ENCODE measurements around the gene TOMM34.

TOMM34 gene

DNA sequence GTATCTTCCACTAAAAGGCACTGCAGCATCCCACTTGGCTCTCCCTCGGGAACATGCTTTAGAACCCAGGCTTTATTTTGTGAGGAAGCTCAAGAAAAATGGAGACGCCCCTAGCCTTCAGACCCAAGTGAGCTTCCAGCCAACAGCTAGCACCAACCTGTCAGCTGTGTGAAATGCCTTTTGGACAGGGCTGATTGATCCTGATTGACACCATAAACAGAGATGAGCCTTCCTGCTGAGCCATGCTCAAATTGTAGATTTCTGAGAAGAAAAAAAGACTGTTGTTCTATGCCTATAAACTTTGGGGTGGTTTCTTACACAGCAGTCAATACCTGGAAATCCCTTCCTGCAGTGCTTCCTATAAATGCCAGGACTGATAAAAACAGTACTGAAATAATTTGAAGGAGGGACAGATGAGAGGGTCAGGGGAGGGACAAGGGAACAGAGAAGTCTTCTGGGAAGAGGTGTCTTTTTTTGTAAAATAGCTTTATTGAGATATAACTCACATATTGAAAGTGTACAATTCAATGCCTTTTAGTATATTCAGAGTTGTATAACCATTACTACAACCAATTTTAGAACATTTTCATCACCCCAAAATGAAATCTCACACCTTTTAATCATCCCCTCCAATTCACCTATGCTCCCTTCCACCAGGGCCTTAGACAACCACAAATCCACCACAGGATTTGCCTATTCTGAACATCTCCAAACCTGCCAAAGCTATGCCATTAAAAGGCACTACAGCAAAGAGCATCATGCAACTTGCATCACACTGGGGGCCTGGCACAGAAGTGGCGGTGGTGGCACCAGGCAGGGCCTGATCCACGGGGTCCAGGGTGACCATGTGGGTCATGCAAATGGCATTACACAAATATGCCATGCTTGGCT, 3.4 kb upstream of the TOMM34 start:
- no peak overlapping the region for H3K4me3 ChIP-seq (ENCODE audit: low read depth, low read length)
- TF ChIP-seq, protein P1, sequence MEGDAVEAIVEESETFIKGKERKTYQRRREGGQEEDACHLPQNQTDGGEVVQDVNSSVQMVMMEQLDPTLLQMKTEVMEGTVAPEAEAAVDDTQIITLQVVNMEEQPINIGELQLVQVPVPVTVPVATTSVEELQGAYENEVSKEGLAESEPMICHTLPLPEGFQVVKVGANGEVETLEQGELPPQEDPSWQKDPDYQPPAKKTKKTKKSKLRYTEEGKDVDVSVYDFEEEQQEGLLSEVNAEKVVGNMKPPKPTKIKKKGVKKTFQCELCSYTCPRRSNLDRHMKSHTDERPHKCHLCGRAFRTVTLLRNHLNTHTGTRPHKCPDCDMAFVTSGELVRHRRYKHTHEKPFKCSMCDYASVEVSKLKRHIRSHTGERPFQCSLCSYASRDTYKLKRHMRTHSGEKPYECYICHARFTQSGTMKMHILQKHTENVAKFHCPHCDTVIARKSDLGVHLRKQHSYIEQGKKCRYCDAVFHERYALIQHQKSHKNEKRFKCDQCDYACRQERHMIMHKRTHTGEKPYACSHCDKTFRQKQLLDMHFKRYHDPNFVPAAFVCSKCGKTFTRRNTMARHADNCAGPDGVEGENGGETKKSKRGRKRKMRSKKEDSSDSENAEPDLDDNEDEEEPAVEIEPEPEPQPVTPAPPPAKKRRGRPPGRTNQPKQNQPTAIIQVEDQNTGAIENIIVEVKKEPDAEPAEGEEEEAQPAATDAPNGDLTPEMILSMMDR (IDR thresholded peaks at IDR 0.05; ENCODE audit: control insufficient read depth, extremely low read depth, insufficient read depth) = no peak
- no peak for DNase-seq (ENCODE audit: low read depth)

DNA sequence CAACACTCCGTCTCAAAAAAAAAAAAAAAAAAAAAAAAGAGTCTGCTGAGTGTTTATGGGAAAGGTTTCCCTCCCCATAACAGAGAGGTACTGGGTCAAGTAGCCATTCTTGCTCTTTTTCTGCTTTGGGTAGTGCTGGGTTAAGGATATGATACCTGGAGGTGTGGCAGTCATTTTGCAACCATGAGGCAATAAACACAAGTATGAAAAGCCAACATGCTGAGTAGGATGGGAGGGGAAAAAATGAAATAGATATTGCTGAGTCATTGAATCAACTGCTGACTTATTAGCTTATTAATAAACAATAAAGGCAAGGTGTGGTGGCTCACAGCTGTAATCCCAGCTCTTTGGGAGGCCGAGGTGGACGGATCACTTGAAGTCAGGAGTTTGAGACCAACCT, 2.3 kb upstream of the TOMM34 start:
- no peak for DNase-seq (ENCODE audit: low read depth)
- no peak overlapping the region for H3K4me3 ChIP-seq (ENCODE audit: low read depth, low read length)
- TF ChIP-seq, protein P1 (IDR thresholded peaks at IDR 0.05; ENCODE audit: control insufficient read depth, extremely low read depth, insufficient read depth) = no peak

DNA sequence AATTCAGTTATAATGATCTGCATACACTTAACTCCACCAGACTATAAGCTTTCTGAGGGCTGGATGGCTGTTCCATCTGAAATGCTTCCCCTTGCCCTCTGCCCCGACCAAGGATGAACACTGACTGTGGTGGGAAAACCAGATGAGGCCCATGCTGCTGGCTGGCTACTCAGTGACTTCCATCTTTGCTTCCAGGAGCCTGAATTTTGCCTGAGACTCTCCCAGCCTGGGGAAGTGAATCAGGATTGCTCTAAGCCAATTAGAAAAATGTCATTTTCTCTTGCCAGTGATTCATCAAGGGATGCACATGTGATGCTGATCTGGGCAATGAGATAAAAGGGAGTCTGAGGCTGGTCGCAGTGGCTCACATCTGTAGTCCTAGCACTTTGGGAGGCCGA, 1.7 kb upstream of the TOMM34 start:
- no peak for DNase-seq (ENCODE audit: low read depth)
- no peak overlapping the region for H3K4me3 ChIP-seq (ENCODE audit: low read depth, low read length)
- TF ChIP-seq, protein P1 (IDR thresholded peaks at IDR 0.05; ENCODE audit: control insufficient read depth, extremely low read depth, insufficient read depth) = no peak

DNA sequence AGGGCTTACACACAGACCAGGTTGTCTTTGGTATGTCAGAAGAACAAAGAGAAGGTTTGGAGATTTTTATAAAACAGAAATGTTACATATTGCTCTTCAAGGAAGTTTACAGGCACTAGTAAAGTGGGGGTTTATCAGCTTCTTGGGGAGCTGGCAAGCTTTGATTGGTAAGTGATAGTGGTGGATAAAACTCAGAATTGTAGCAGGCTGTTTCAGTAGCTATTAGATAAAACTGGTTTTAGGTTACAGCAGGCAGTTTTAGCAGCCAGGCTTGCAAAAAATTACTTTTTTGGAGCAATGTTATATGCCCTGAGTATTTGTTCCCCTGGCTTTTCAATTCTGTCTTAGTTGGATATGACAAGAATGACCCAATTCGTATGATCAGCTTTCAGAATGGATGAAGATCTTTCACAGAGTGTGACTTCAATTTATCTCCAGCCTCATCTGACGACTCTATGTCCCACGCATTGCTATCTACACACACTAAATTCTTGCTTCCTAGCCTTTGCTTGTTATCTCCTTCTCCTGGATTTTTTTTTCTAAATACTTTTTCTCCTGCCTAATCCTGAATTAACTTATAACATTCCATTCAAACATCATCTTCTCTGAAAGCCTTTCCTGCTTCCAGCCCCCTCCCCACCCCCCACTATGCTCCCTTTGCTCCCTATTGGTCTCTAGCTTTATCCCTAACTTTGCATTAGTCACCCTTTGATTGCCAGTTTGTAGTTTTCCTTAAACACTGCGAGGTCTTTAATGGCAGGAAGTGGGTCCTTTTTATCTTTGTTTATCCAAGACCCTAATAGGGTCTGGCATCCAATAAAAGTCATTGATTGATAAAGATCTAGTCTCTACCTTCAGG, 1.0 kb upstream of the TOMM34 start:
- TF ChIP-seq, protein P1 (IDR thresholded peaks at IDR 0.05; ENCODE audit: control insufficient read depth, extremely low read depth, insufficient read depth) = no peak
- no peak for DNase-seq (ENCODE audit: low read depth)
- no peak overlapping the region for H3K4me3 ChIP-seq (ENCODE audit: low read depth, low read length)

DNA sequence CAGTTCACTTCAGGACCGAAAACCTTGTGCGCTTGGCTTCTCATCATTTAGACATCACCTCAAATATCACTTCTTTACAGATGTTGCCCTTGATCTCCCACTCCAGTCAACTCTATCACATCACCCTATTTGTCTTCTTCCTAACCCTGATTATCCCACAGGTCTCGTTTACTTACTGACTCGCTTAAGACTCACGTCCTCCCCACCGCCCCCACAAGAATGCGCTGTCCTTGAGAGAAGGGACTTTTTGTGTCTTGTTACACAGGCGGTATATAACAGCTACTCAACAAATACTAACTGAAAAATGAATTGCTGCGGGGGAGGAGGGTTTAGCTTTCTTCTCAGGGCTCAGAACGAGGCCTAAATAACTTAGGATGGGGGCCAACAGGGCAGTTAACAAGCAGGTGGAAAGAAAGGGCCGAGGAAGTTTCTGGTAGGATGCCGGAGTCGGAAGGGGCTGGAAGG, 527 bp downstream of the TOMM34 start:
- no peak for DNase-seq (ENCODE audit: low read depth)
- TF ChIP-seq, protein P1 (IDR thresholded peaks at IDR 0.05; ENCODE audit: control insufficient read depth, extremely low read depth, insufficient read depth) = no peak

DNA sequence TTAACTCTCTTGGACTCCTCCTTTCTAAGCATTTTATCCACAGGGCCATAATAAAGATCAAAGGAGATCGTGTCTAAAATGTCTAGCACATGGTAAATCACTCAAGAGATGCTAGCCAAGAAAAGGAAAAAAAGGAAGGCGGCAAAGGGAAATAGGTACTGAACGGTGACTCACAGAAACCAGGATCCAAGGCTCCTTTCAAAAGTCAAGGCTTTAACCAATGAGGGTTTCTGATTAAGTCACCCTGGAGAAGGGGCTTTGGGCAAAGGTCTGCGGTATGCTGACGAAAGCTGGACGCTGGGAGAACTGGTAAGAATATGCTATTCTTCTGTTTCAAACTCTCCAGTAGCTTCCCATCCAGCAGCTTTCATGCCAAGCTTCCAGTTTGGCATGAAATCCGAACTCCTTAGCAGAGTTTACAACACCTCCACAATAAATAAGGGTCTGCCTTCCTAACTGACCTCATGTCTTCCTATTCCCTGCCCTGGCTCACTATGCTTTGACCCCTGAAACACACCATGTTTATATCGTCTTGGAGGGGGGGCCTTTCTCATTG, 1.0 kb downstream of the TOMM34 start:
- no peak for DNase-seq (ENCODE audit: low read depth)
- TF ChIP-seq, protein P1 (IDR thresholded peaks at IDR 0.05; ENCODE audit: control insufficient read depth, extremely low read depth, insufficient read depth) = no peak
- peak overlapping the region; percentile 79 for H3K4me3 ChIP-seq (ENCODE audit: low read depth, low read length)

More for the DNA sequence above, 527 bp downstream of the TOMM34 start:
- peak overlapping the region; percentile 79 for H3K4me3 ChIP-seq (ENCODE audit: low read depth, low read length)

All from LNCaP clone FGC (cell line).